SJCRH30 (cell line): ENCODE measurements around the gene PTX4. TPM values are rescaled to one million over a fixed set of nuclear protein-coding genes. Genes with fewer than 3 reads are reported as not detected.

Experiments used
- DNase-seq, 2 experiments: peaks; one replicate each; pipeline ENCODE4 v3.0.0-alpha.2; 2015 to 2020
- H3K27ac ChIP-seq: fragments of 250-450 bp; sonication (Bioruptor Pico); 2 replicates; pipeline ENCODE4 v1.5.1; 2020; ENCODE audit warnings: mild to moderate bottlenecking, moderate library complexity
- H3K27me3 ChIP-seq: fragments of 250-450 bp; sonication (Bioruptor Pico); 2 replicates; pipeline ENCODE4 v1.5.1; 2020; ENCODE audit warnings: mild to moderate bottlenecking, moderate library complexity
- H3K36me3 ChIP-seq: fragments of 250-450 bp; sonication (Bioruptor Pico); 2 replicates; pipeline ENCODE4 v1.5.1; 2020; ENCODE audit warnings: mild to moderate bottlenecking, moderate library complexity
- H3K4me1 ChIP-seq: fragments of 250-450 bp; sonication (Bioruptor Pico); 2 replicates; pipeline ENCODE4 v1.5.1; 2020; ENCODE audit warnings: mild to moderate bottlenecking, moderate library complexity
- H3K4me3 ChIP-seq: fragments of 250-450 bp; sonication (Bioruptor Pico); 2 replicates; pipeline ENCODE4 v1.5.1; 2020; ENCODE audit warnings: mild to moderate bottlenecking, moderate library complexity
- H3K9me3 ChIP-seq: fragments of 250-450 bp; sonication (Bioruptor Pico); replicated peaks from 2 replicates; pipeline ENCODE4 v1.5.1; 2020; ENCODE audit warnings: mild to moderate bottlenecking, moderate library complexity
- total RNA-seq: library from RNA; depleted of rRNA; stranded (reverse); fragments of >200 nt; shearing (Covaris generic); gene quantifications from 2 replicates; pipeline ENCODE4 v1.2.3, GENCODE V29; 2014

Gene PTX4
- total RNA-seq, 1 experiment from 2014 or later: not detected

DNA sequence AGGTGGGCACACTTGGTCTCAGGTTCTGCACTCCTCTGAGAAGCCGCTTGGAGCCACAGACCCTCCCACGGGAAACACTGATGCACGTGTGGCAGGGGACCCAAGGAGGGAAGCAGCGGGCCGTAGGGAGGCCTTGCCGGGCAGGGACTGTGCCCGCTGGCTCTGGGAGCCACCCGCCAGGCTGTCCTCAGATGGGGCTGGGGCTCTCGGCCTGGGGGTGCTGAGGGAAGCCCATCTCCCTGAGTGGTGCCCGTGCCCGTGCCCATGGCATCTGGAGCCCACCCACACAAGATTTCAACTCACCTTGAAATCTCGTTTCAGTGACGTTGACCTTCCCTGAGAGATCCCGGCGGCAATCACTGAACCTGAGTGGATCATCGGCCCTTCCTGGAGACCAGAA, 31.8 kb downstream of the PTX4 start:
- Histone ChIP-seq H3K36me3 (no peaks in the 10 kb centered on the region; the same call in 1 of the 2 replicates), H3K4me1 (no peaks in the 10 kb centered on the region), H3K27me3 (no peaks in the 10 kb centered on the region), H3K4me3 (no peak overlapping the region), H3K9me3 (no peaks in the 10 kb centered on the region), H3K27ac (no peak overlapping the region)
- DNase-seq: no peak

DNA sequence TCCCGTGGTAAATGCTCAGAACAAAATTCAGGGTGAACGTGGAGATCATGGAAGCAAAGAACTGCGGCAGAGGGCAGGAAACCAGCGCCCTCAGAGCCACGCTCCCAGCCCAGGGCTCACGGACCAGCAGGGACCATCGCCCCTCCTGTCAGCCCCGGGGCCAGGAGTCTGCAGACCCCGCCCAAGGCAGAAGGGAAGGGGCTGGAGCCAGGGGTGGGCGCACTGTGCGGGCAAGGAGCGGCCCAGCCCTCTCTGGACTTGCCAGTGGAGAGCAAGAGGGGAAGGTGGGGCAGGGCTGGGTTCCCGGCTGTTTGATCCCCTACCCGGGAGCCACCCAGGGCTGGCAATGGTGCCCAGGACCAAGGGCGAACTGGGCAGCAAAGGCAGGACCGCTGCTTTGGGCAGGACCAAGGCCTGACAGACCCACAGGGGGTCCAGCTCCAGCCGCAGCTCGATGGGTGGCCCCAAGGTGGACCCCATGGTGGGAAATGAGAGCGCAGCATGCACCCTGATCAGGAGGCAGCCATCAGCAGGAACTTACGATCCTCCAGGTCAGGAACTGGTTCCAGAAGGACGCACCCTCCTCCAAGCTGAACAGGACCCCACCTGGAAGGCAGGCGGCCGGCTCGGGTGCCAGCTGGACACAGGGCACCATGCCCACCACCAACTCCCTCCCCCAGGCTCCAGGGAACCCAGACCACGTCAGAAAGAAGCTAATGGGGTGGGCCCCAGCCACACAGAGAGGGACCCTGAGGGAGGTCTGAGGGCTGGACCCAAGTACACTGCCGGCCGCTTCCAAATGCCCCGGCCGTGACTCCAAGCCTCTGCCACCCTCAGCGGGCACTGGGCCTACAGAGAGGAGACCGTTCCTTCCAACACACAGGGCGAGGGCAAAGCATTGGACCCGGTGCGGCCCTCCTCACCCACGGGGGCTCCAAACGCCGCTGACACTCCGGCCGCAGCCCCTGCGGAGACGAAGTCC, 33.3 kb downstream of the PTX4 start:
- Histone ChIP-seq H3K27ac (no peak overlapping the region), H3K9me3 (no peaks in the 10 kb centered on the region), H3K27me3 (no peaks in the 10 kb centered on the region), H3K4me1 (no peaks in the 10 kb centered on the region), H3K36me3 (no peaks in the 10 kb centered on the region; the same call in 1 of the 2 replicates), H3K4me3 (no peak overlapping the region)
- no peak for DNase-seq

DNA sequence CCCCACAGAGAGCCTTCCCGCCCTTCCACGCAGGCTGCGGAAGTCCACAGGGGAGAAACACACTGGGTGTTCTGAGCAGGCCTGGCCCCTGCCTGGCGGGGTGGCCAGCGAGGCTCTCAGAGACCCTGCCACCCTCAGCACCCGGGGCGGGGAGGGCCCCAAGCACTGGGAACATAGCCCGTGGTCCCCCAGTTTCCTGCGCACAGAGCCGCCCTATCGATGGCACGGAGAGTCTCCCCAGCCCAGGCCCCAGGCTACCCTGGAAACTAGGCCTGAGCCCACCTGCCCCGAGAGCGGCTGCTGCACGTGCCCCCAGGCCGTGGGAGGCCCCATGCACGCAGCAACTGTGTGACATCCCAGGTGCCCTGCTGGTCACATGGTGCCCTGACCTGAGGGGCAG, 34.2 kb downstream of the PTX4 start:
- H3K36me3 ChIP-seq: no peaks in the 10 kb centered on the region; the same call in 1 of the 2 replicates
- H3K9me3 ChIP-seq: no peaks in the 10 kb centered on the region
- DNase-seq: no peak
- no peaks in the 10 kb centered on the region for H3K27me3 ChIP-seq
- H3K27ac ChIP-seq: no peak overlapping the region
- H3K4me3 ChIP-seq: no peak overlapping the region
- no peaks in the 10 kb centered on the region for H3K4me1 ChIP-seq

DNA sequence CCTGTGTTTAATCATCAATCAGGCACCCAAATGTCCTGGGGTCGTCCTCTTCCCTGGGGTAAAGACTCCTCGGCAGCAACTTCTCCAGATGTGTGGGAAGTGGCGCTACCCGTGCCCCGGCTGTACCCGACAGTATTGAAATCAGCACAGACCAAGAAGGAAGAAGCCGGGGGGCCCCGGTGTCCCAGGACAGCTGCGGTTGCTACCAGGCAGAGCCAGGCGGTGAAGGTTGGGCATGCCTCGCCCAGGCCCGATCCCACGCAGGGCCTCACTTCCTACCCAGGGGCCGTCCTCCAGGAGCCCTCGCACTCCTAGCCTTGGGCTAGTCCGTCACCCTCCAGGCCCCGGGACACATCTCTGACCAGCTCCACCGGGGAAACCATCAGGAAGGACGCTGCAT, 35.4 kb downstream of the PTX4 start:
- no peak overlapping the region for H3K4me3 ChIP-seq
- no peaks in the 10 kb centered on the region for H3K4me1 ChIP-seq
- no peak for DNase-seq
- H3K36me3 ChIP-seq: no peaks in the 10 kb centered on the region; the same call in 1 of the 2 replicates
- no peaks in the 10 kb centered on the region for H3K27me3 ChIP-seq
- no peak overlapping the region for H3K27ac ChIP-seq
- no peaks in the 10 kb centered on the region for H3K9me3 ChIP-seq

DNA sequence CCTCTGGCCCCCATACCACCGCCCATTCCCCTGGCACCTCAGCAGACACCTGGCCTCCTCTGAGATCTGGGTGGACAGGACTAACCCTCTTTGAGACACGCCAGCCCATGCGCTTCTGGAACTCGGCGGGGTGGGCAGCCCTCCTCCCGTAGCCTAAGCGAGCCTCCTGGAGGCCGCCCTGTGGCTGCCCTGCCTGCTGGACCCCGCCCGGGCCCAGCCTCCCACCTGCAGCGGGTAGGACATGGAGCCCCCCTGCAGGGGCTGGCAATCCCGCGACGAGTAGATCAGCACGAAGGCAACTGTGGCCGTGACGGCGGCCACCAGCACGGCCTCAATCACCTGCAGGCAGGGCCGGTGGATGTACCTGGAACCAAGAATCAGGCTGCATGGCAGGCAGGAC, 36.2 kb downstream of the PTX4 start:
- no peaks in the 10 kb centered on the region; the same call in 1 of the 2 replicates for H3K36me3 ChIP-seq
- no peaks in the 10 kb centered on the region for H3K27me3 ChIP-seq
- DNase-seq: no peak
- no peak overlapping the region for H3K4me3 ChIP-seq
- no peaks in the 10 kb centered on the region for H3K9me3 ChIP-seq
- no peaks in the 10 kb centered on the region for H3K4me1 ChIP-seq
- H3K27ac ChIP-seq: no peak overlapping the region

DNA sequence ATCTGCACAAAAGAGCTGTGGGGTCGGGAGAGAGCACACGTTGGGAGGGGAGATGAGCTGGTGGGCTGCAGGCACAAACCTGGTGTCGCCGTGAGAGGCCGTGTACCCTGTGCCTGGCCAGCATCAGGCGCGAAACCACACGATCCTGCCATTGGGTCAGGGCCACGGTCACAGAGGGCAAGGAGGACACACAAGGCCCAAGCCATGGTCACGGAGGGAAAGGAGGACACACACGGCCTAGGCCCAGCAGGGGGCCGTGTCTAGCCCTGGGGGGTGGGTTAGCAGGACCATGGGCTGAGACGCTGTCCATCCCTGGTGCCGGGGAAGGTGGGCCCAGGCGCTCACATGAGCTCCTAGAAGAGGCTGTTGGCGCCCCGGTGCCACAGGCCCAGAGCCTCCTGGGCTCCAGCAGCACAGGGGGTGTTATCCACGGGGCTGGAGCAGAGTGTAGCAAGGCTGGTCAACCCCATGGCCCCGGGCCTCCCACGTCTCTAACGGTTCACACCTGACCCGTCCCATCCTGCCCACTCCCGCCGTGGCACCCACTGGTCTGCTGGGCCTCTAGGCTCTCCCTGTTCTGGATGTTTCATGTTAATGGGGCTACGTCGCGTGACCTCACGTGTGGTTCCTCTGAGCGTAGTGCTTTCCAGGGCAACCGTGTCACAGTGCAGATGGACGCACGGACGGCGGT, 36.9 kb downstream of the PTX4 start:
- Histone ChIP-seq H3K27ac (no peak overlapping the region), H3K9me3 (no peaks in the 10 kb centered on the region), H3K4me1 (no peaks in the 10 kb centered on the region), H3K27me3 (no peaks in the 10 kb centered on the region), H3K4me3 (no peak overlapping the region), H3K36me3 (no peaks in the 10 kb centered on the region; the same call in 1 of the 2 replicates)
- no peak for DNase-seq

DNA sequence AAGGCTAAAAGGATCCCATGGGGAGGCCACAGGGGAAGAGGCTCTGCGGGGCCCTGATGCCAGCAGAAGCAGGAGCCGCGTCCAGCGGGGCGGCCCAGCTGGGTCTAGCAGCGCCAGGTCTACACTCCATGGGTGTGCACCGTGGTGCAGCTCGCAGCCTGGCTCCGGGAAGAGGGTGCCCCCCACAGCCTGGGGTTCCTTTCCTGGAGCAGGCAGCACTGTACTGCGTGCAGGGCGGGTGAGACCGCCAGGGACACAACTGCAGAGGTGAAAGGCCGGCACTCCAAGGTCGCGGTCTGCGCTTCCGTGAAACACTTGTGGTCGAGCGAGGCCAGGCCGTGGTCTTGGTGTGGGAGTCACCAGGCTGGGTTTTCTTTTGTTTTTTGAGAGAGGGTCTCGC, 37.9 kb downstream of the PTX4 start:
- H3K9me3 ChIP-seq: no peaks in the 10 kb centered on the region
- DNase-seq: no peak
- no peaks in the 10 kb centered on the region for H3K4me1 ChIP-seq
- no peak overlapping the region for H3K4me3 ChIP-seq
- H3K27ac ChIP-seq: no peak overlapping the region
- no peaks in the 10 kb centered on the region; the same call in 1 of the 2 replicates for H3K36me3 ChIP-seq
- no peaks in the 10 kb centered on the region for H3K27me3 ChIP-seq

DNA sequence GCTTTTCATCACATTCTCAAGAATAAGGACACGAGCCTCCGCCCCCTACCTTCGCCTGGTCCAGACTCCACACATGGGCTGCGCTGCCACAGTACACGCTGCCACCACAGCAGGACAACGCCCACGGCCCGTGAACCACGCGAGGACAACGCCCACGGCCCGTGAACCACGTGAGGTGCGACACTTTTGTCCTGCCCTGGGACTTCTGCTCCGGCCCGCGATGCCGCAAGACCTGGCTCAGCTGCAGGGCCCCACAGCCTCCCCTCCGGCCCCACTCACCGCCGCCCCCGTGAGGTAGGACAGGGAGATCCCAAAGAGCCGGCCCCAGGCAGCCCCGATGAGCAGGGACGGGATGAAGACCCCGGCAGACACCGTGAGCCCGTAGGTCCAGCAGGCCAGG, 38.5 kb downstream of the PTX4 start:
- H3K4me3 ChIP-seq: no peak overlapping the region
- no peaks in the 10 kb centered on the region for H3K9me3 ChIP-seq
- no peaks in the 10 kb centered on the region for H3K4me1 ChIP-seq
- no peak overlapping the region for H3K27ac ChIP-seq
- H3K36me3 ChIP-seq: no peaks in the 10 kb centered on the region; the same call in 1 of the 2 replicates
- DNase-seq: no peak
- no peaks in the 10 kb centered on the region for H3K27me3 ChIP-seq

DNA sequence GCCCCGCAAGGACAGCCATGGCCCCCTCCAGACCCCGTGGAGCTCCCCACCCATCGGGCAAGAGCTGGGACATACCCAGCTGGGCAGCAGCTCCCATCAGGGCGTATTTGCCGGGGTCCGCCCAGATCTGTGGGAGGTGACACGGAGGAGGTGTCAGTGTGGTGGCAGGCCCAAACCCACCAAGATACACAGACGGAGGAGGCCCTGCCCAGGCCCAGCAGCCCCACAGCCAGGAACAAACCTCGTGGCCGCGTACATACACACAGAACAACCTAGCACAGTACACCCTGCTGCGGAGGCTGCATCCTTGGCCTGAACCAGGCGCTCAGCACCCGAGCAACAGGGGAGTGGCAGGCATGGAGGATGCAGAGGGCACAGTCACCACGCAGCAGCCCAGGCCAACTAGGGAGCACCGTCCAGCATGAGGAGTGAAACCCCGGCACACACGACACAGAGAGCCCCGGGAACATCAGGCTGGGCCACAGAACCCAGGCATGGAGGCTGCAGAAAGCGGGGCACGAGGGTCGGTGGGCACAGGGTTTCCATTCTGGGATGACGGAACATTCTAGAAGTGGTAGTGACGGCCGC, 39.4 kb downstream of the PTX4 start:
- no peaks in the 10 kb centered on the region for H3K4me1 ChIP-seq
- H3K27me3 ChIP-seq: no peaks in the 10 kb centered on the region
- no peak for DNase-seq

DNA sequence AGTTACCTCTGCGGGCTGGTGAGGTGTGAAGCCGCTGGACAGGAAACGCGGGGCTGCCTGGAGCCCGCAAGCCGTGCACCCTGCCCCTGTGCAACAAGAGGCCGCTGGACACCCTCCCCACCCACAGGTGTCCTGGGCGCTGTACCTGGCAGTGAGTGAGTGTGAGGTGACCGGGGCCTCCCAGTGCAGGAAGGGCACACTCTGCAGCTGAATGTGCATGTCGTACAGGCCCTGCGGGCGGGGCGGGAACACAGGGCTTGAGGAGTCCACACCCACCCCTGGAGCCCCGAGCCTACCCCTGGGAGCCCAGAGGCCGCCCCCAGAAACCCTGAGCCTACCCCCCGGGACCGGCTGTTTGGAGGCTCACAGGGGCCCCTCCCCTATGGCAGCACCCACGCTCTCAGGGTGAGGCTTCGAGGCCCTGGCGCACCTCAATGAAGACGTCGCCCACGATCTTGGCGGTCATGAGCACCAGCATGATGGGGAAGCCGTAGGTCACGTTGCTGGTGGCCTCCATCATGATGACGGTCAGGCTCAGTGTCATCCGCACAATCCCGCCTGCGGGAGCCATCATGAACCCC, 40.1 kb downstream of the PTX4 start:
- H3K4me1 ChIP-seq: no peaks in the 10 kb centered on the region
- no peaks in the 10 kb centered on the region for H3K9me3 ChIP-seq
- H3K27ac ChIP-seq: no peak overlapping the region
- H3K27me3 ChIP-seq: no peaks in the 10 kb centered on the region
- H3K4me3 ChIP-seq: no peak overlapping the region
- no peak for DNase-seq
- H3K36me3 ChIP-seq: no peaks in the 10 kb centered on the region; the same call in 1 of the 2 replicates

More for the DNA sequence above, 39.4 kb downstream of the PTX4 start:
- H3K27ac ChIP-seq: no peak overlapping the region
- H3K9me3 ChIP-seq: no peaks in the 10 kb centered on the region
- no peaks in the 10 kb centered on the region; the same call in 1 of the 2 replicates for H3K36me3 ChIP-seq
- no peak overlapping the region for H3K4me3 ChIP-seq

DNA sequence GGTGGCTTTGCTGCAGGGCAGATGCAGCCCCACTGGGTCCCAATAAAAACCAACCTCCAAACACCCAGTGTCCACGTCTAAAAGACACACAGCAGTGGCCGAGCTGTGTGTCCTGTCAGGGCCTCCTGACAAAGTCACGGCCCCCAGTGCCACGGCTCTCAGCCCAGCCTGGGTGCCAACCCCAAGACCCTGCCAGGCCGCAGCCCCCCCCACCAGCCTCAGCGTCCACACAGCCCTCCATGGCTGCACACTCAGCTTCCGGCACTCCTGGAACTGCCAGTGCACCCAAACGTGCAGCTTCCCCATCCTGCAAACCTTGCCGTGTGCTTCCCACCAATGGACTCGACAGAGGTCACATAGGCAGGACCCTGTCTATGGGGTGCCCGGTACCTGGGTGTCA, 40.8 kb downstream of the PTX4 start:
- no peaks in the 10 kb centered on the region for H3K4me1 ChIP-seq
- H3K9me3 ChIP-seq: no peaks in the 10 kb centered on the region
- H3K4me3 ChIP-seq: no peak overlapping the region
- no peaks in the 10 kb centered on the region for H3K36me3 ChIP-seq
- H3K27ac ChIP-seq: no peak overlapping the region
- DNase-seq: no peak
- no peaks in the 10 kb centered on the region for H3K27me3 ChIP-seq

DNA sequence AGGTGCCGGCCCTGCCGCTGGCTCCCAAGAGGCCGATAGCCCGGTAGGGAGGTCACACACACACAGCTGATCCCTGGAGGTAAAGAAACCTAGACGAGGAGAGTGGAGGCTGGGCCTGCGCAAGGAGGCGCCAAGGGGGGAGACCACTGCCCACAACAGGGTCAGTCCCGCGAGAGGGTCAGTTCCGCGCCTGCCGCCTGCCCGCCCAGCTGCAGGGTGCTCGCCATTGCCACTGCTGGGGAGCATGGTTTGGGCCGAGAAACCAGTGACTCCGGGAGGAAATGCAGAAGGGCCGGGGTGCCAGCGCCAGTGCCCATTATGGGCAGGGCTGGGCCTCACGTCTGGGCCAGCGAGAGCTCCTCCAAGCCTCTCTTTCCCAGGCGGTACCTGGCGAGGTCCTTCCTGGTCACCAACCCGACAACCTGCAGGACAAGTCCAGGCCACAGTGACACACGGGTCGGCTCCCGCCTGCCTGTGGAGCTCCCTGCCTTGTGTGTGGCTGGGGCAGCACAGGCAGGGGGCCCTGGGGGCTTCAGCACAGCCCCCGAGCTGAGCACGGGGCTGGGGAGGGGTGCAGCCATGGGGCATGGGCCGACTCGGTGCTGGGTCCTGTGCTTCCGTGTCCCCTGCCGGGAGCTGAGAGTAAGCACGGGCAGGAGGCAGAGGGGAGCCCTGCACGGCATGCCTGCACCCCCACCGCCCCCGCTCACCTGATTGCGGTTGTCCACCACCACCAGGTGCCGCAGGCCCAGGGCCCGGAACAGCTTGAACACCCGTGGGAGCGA, 42.3 kb downstream of the PTX4 start:
- Histone ChIP-seq H3K27ac (no peak overlapping the region), H3K27me3 (no peaks in the 10 kb centered on the region), H3K4me3 (no peak overlapping the region), H3K4me1 (no peaks in the 10 kb centered on the region), H3K36me3 (no peaks in the 10 kb centered on the region), H3K9me3 (no peaks in the 10 kb centered on the region)
- no peak for DNase-seq

DNA sequence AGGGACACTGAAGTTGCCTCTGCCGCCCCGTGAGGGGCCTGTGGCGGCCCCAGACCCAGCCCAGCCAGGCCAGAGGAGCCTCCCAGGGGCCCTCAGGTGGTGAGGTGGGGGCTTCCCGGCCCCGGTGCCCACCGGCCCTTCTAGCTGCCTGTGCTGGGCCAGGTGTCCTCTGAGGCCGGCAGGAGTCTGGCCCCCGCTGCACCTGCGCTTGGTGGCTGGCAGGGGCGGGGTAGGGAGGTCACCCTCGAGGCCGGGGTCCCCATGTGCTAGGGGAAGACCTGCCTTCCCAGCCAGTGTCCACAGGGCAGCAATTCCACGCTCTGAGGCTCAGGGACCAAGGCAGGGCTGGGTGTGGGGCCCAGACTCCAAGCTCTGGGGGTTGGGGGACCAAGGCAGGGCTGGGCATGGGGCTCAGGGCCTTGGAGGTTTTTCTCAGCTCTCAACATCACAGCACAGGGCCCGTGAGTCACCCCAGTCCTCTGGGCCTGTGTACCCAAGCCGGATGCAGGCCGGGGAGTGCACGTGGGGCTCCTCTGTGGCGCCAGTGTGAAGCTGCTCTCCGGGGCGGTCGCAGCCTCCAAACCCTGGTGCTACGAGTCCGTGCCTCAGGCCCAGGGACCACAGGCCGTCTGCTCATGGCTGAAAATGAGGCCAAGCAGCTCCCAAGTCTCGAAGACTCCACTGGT, 43.1 kb downstream of the PTX4 start:
- Histone ChIP-seq H3K27ac (no peak overlapping the region), H3K27me3 (no peaks in the 10 kb centered on the region), H3K9me3 (no peaks in the 10 kb centered on the region), H3K4me3 (no peak overlapping the region), H3K4me1 (no peaks in the 10 kb centered on the region), H3K36me3 (no peaks in the 10 kb centered on the region)
- DNase-seq: no peak
